Activated CD8-positive, alpha-beta memory T cell treated with anti-CD3 and anti-CD28 coated beads for 36 hours (primary cell): ENCODE measurements around the gene UBL4A. TPM values are rescaled to one million over a fixed set of nuclear protein-coding genes. Genes with fewer than 3 reads are reported as not detected.

Experiments
- CTCF ChIA-PET: fragments of 350-600 bp; sonication (Branson Sonifier 250); formaldehyde crosslinking; loops from one replicate; lab custom pipeline; 2021; ENCODE audit warnings: antibody characterized with exemption; lab: Charles Lee
- POLR2A ChIA-PET: fragments of 350-600 bp; sonication (Branson Sonifier 250); formaldehyde crosslinking; loops from one replicate; lab custom pipeline; 2021; ENCODE audit warnings: antibody characterized with exemption; lab: Charles Lee
- total RNA-seq, 2 experiments: library from RNA; stranded (reverse); gene quantifications; one replicate each; pipeline ENCODE4 v1.2.3, GENCODE V29; 2021

Gene UBL4A
- total RNA-seq, 2 experiments from 2014 or later: 66.4 to 68.6 TPM

GRCh38 chrX:154470914-154471568 is 15.4 kb downstream of the UBL4A start:
- CTCF ChIA-PET: no interaction called here
- POLR2A ChIA-PET: no interaction called here

- CTCF ChIA-PET: no interaction called here
- POLR2A ChIA-PET: no interaction called here
These were observed 16.0 kb downstream of the UBL4A start for GRCh38 chrX:154470434-154470833.

GRCh38 chrX:154469880-154470279 is 16.5 kb downstream of the UBL4A start:
- ChIA-PET POLR2A (no interaction called here), CTCF (interaction anchor here (0.6 kb wide), 1 partner anchor 53 kb away, joined by 4 read pairs; no protein-coding TSS in a partner anchor)

GRCh38 chrX:154469114-154469513 is 17.3 kb downstream of the UBL4A start:
- POLR2A ChIA-PET: no interaction called here
- CTCF ChIA-PET: no interaction called here

GRCh38 chrX:154468217-154468616 is 18.2 kb downstream of the UBL4A start:
- ChIA-PET POLR2A (interaction anchor here (1.2 kb wide), 1 partner anchor 8 kb away, joined by 3 read pairs; no protein-coding TSS in a partner anchor), CTCF (no interaction called here)

GRCh38 chrX:154467556-154467955 is 18.9 kb downstream of the UBL4A start:
- CTCF ChIA-PET: no interaction called here
- POLR2A ChIA-PET: interaction anchor here (1.2 kb wide), 1 partner anchor 8 kb away, joined by 3 read pairs; no protein-coding TSS in a partner anchor

GRCh38 chrX:154466907-154467306 is 19.5 kb downstream of the UBL4A start:
- ChIA-PET POLR2A (interaction anchor here (1.2 kb wide), 1 partner anchor 9 kb away, joined by 3 read pairs; no protein-coding TSS in a partner anchor), CTCF (no interaction called here)

GRCh38 chrX:154466036-154466435 is 20.4 kb downstream of the UBL4A start:
- CTCF ChIA-PET: no interaction called here
- POLR2A ChIA-PET: interaction anchor here (0.9 kb wide), 1 partner anchor 10 kb away, joined by 3 read pairs; no protein-coding TSS in a partner anchor

GRCh38 chrX:154465601-154466000 is 20.8 kb downstream of the UBL4A start:
- POLR2A ChIA-PET: interaction anchor here (0.9 kb wide), 1 partner anchor 11 kb away, joined by 3 read pairs; no protein-coding TSS in a partner anchor
- CTCF ChIA-PET: no interaction called here

GRCh38 chrX:154464806-154465365 is 21.5 kb downstream of the UBL4A start:
- CTCF ChIA-PET: no interaction called here

GRCh38 chrX:154463611-154464220 is 22.7 kb downstream of the UBL4A start:
- CTCF ChIA-PET: interaction anchor here (0.5 kb wide), 1 partner anchor 11 kb away, joined by 6 read pairs; no protein-coding TSS in a partner anchor
- POLR2A ChIA-PET: no interaction called here

More at GRCh38 chrX:154464806-154465365, 21.5 kb downstream of the UBL4A start:
- POLR2A ChIA-PET: no interaction called here

- POLR2A ChIA-PET: no interaction called here
- CTCF ChIA-PET: no interaction called here
These were observed 24.0 kb downstream of the UBL4A start for GRCh38 chrX:154462396-154462795.

GRCh38 chrX:154460326-154460725 is 26.1 kb downstream of the UBL4A start:
- POLR2A ChIA-PET: no interaction called here
- CTCF ChIA-PET: no interaction called here

GRCh38 chrX:154459832-154460231 is 26.6 kb downstream of the UBL4A start:
- POLR2A ChIA-PET: no interaction called here
- CTCF ChIA-PET: no interaction called here

- POLR2A ChIA-PET: interaction anchor here (1.0 kb wide), 1 partner anchor 31 kb away, joined by 3 read pairs; the partner anchor contains the start of gene ATP6AP1
- CTCF ChIA-PET: no interaction called here
These were observed 27.2 kb downstream of the UBL4A start for GRCh38 chrX:154458954-154459778.

GRCh38 chrX:154458116-154458953 is 28.1 kb downstream of the UBL4A start, which contains the start of gene PLXNA3:
TSS of gene PLXNA3 (plus strand) at chrX:154458281. CDS start at chrX:154460184, 1,903 bp downstream.
- POLR2A ChIA-PET: interaction anchor here (1.0 kb wide), 1 partner anchor 30 kb away, joined by 3 read pairs; the partner anchor contains the start of gene ATP6AP1
- CTCF ChIA-PET: no interaction called here

GRCh38 chrX:154457491-154458115 is 28.8 kb downstream of the UBL4A start:
- CTCF ChIA-PET: no interaction called here
- POLR2A ChIA-PET: interaction anchor here (1.0 kb wide), 1 partner anchor 29 kb away, joined by 3 read pairs; the partner anchor contains the start of gene ATP6AP1

- ChIA-PET POLR2A (no interaction called here), CTCF (interaction anchor here (0.8 kb wide), 1 partner anchor 83 kb away, joined by 4 read pairs; no protein-coding TSS in a partner anchor)
These were observed 33.6 kb downstream of the UBL4A start for GRCh38 chrX:154452823-154453222.
